Vagina (tissue), 2 donors: ENCODE results near the gene PBXIP1. TPM values are rescaled to one million over a fixed set of nuclear protein-coding genes. Genes with fewer than 3 reads are reported as not detected.

ENCODE experiments used
- DNase-seq, 2 donors: peaks; one replicate each; pipeline ENCODE4 v3.0.0-alpha.2; 2017; ENCODE audit errors: extremely low spot score in 2 of 2
- H3K27ac ChIP-seq: fragments of 200-600 bp; sonication (generic); one replicate; pipeline ENCODE4 v1.5.1; 2019
- H3K27me3 ChIP-seq: fragments of 200-600 bp; sonication (generic); one replicate; pipeline ENCODE4 v1.5.1; 2019
- H3K36me3 ChIP-seq, 2 donors: fragments of 200-600 bp; sonication (generic); one replicate each; pipeline ENCODE4 v1.5.1; 2017 to 2019
- H3K4me1 ChIP-seq: fragments of 200-600 bp; sonication (generic); one replicate; pipeline ENCODE4 v1.5.1; 2019
- H3K4me3 ChIP-seq, 2 donors: fragments of 200-600 bp; sonication (generic); 1 replicate in 1 of 2; 2 replicates in 1 of 2; pipeline ENCODE4 v1.5.1; 2016 to 2019
- H3K9me3 ChIP-seq: fragments of 200-600 bp; sonication (generic); one replicate; pipeline ENCODE4 v1.5.1; 2019
- POLR2A ChIP-seq, 2 donors: fragments of 450-650 bp; IDR thresholded peaks; one replicate each; pipeline ENCODE4 v1.6.1; 2017; ENCODE audit warnings: antibody characterized with exemption in 2 of 2, mild to moderate bottlenecking in 2 of 2, moderate library complexity in 2 of 2
- POLR2AphosphoS5 ChIP-seq, 2 donors: sonication (generic); formaldehyde crosslinking; IDR thresholded peaks; one replicate each; pipeline ENCODE4 v1.9.0; 2017; ENCODE audit warnings: antibody characterized with exemption in 2 of 2, mild to moderate bottlenecking in 2 of 2, low read depth in 1 of 2; ENCODE audit not compliant: insufficient read depth in 1 of 2
- intact Hi-C: fragments of 100-400 bp; cut with DNase I; formaldehyde crosslinking; loops from one replicate; pipeline ENCODE4 v1.15.1; 2023
- total RNA-seq: library from RNA; depleted of rRNA; stranded (reverse); fragments of >200 nt; gene quantifications from one replicate; pipeline ENCODE4 v1.2.3, GENCODE V29; 2016
- TF ChIP-seq, protein P1 (sequence below), 3 experiments: fragments of 450-650 bp in 2 of 3; fragments of 200-600 bp in 1 of 3; sonication (generic) in 1 of 3; IDR thresholded peaks; one replicate each; pipeline ENCODE4 v1.5.1; 2017 to 2019; ENCODE audit warnings: antibody characterized with exemption in 3 of 3, mild to moderate bottlenecking in 2 of 3, moderate library complexity in 2 of 3

Gene PBXIP1
- total RNA-seq, 1 donor from 2014 or later: 56.5 TPM

DNA sequence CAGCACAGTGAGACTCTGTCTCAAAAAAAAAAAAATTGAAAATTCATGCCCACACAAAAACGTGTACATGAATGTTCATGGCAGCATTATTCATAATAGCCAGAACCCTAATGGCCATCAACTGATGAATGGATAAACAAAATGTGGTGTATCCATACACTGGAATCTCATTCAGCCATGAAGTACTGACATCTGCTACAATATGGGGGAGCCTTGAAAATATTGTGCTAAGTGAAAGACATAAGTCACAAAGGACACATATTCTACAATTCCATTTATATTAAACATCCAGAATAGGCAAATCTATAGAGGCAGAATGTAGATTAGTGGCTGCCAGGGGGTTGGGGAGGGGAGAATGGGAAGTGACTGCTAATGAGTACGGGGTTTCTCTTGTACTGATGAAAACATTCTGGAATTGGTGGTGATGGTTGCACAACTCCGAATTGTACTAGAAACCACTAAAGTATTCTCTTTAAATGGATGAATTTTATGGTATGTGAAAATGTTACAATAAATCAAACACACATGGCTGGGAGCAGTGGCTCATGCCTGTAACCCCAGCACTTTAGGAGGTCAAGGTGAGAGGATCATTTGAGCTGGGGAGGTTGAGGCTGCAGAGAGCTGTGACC lies 52.8 kb downstream of the PBXIP1 start:
- H3K27me3 ChIP-seq: no peaks in the 10 kb centered on the region
- intact Hi-C loops: no loop called here
- no peak overlapping the region for H3K4me3 ChIP-seq
- H3K36me3 ChIP-seq: no peaks in the 10 kb centered on the region
- H3K4me1 ChIP-seq: no peaks in the 10 kb centered on the region
- TF ChIP-seq, protein P1, sequence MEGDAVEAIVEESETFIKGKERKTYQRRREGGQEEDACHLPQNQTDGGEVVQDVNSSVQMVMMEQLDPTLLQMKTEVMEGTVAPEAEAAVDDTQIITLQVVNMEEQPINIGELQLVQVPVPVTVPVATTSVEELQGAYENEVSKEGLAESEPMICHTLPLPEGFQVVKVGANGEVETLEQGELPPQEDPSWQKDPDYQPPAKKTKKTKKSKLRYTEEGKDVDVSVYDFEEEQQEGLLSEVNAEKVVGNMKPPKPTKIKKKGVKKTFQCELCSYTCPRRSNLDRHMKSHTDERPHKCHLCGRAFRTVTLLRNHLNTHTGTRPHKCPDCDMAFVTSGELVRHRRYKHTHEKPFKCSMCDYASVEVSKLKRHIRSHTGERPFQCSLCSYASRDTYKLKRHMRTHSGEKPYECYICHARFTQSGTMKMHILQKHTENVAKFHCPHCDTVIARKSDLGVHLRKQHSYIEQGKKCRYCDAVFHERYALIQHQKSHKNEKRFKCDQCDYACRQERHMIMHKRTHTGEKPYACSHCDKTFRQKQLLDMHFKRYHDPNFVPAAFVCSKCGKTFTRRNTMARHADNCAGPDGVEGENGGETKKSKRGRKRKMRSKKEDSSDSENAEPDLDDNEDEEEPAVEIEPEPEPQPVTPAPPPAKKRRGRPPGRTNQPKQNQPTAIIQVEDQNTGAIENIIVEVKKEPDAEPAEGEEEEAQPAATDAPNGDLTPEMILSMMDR (IDR thresholded peaks at IDR 0.05): no peak
- TF ChIP-seq POLR2A (IDR thresholded peaks at IDR 0.05) (no peak), POLR2AphosphoS5 (IDR thresholded peaks at IDR 0.05; ENCODE audit: insufficient read depth in 1 of 2, low read depth in 1 of 2) (no peak)
- H3K27ac ChIP-seq: no peak overlapping the region
- DNase-seq: no peak
- H3K9me3 ChIP-seq: no peaks in the 10 kb centered on the region

DNA sequence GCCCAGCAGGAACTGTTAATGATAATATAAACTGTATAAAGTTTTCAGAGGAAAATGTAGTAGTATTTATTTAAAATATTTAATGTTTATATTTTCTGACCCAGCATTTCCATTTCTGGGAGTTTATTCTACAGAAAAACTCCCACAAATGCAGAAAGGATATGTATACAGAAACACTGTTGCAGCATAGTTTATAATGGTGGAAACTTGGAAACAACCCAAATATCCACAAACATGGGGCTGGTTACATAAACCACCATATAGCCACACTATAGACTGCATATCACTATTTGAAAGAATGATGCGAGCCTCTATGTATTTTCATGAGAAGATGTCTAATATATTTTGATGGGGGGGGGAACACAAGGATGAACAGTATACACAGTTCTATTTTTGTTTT lies 54.3 kb downstream of the PBXIP1 start:
- H3K4me3 ChIP-seq: no peak overlapping the region
- H3K4me1 ChIP-seq: no peaks in the 10 kb centered on the region
- DNase-seq: no peak
- H3K36me3 ChIP-seq: no peaks in the 10 kb centered on the region
- H3K27me3 ChIP-seq: no peaks in the 10 kb centered on the region
- TF ChIP-seq POLR2A (IDR thresholded peaks at IDR 0.05) (no peak), POLR2AphosphoS5 (IDR thresholded peaks at IDR 0.05; ENCODE audit: insufficient read depth in 1 of 2, low read depth in 1 of 2) (no peak)
- TF ChIP-seq, protein P1 (IDR thresholded peaks at IDR 0.05): no peak
- H3K9me3 ChIP-seq: no peaks in the 10 kb centered on the region
- intact Hi-C loops: no loop called here
- no peak overlapping the region for H3K27ac ChIP-seq

DNA sequence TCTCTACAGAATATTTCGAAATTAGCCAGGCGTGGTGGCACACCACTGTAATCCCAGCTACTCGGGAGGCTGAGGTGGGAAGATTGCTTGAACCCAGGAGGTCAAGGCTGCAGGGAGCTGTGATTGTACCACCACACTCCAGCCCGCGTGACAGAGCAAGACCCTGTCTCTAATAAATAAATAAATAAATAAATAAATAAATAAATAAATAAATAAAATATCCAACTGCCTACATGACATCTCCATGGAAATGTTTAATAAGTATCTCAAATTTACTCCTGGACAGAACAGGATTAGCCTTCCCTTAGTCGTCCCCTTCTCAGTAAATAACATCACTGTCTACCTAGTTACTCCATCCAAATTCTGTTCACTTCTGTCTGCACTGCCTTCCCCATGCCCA lies 56.9 kb downstream of the PBXIP1 start:
- no peak for DNase-seq
- intact Hi-C loops: no loop called here
- no peaks in the 10 kb centered on the region for H3K36me3 ChIP-seq
- no peaks in the 10 kb centered on the region for H3K4me1 ChIP-seq
- no peaks in the 10 kb centered on the region for H3K9me3 ChIP-seq
- TF ChIP-seq, protein P1 (IDR thresholded peaks at IDR 0.05): no peak
- TF ChIP-seq POLR2A (IDR thresholded peaks at IDR 0.05) (no peak), POLR2AphosphoS5 (IDR thresholded peaks at IDR 0.05; ENCODE audit: insufficient read depth in 1 of 2, low read depth in 1 of 2) (no peak)
- no peak overlapping the region for H3K4me3 ChIP-seq
- H3K27ac ChIP-seq: no peak overlapping the region
- no peaks in the 10 kb centered on the region for H3K27me3 ChIP-seq

DNA sequence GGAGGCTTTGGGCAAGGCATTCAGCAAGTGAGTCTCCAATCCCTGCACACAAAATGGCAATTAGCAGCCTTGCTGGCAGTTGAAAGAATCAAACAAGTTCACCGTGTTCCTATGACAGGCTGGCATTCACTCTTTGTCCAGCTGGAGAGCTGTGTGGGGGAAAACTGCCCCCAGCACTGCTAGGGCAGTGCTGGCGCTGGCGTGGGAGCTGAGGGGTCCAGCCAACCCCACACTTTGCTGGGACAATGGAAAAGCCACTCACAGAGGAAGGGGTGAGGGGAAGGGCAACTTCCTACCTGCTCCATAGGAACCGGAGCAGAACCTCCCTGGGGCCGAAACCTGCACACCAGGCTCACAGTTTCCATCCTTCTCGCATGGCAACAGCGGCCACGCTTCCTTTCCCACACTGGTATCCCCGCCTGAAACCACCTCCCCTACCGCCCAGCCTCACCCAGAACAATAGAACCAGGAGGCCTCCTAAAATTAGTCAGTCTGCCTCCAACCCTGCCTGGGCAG lies 59.1 kb downstream of the PBXIP1 start:
- Histone ChIP-seq H3K27me3 (no peaks in the 10 kb centered on the region), H3K4me3 (no peak overlapping the region), H3K36me3 (no peaks in the 10 kb centered on the region), H3K9me3 (no peaks in the 10 kb centered on the region), H3K4me1 (no peaks in the 10 kb centered on the region), H3K27ac (no peak overlapping the region)
- no peak for DNase-seq
- intact Hi-C loops: no loop called here
- TF ChIP-seq, protein P1 (IDR thresholded peaks at IDR 0.05): no peak
- TF ChIP-seq POLR2A (IDR thresholded peaks at IDR 0.05): no peak

DNA sequence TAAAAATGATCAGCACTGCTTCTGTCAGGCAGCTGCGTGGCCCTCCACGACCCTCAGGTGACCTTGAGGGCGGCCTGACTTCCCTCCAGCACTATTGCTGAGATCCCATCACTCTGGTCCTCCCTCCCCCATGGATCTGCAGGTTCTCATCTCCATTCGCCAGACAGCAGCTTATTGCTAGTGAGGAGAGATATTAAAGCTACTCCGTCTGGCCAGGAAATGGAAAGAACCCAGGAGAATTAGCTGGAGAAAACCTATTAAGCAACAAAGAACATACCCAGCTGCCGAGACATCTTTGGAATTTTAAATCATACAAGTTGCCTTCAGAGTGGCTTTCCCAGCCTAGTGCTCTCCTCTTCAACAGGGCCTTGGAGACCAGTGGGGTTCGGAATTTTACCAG lies 60.1 kb downstream of the PBXIP1 start:
- intact Hi-C loops: no loop called here
- Histone ChIP-seq H3K9me3 (no peaks in the 10 kb centered on the region), H3K4me3 (no peak overlapping the region), H3K27ac (no peak overlapping the region), H3K27me3 (no peaks in the 10 kb centered on the region), H3K4me1 (no peaks in the 10 kb centered on the region), H3K36me3 (no peaks in the 10 kb centered on the region)
- DNase-seq: no peak
- TF ChIP-seq POLR2A (IDR thresholded peaks at IDR 0.05): no peak
- TF ChIP-seq, protein P1 (IDR thresholded peaks at IDR 0.05): no peak
- TF ChIP-seq POLR2AphosphoS5 (IDR thresholded peaks at IDR 0.05; ENCODE audit: insufficient read depth in 1 of 2, low read depth in 1 of 2): no peak
